ENCODE data around the gene ENOX1.

ENOX1 gene

DNA sequence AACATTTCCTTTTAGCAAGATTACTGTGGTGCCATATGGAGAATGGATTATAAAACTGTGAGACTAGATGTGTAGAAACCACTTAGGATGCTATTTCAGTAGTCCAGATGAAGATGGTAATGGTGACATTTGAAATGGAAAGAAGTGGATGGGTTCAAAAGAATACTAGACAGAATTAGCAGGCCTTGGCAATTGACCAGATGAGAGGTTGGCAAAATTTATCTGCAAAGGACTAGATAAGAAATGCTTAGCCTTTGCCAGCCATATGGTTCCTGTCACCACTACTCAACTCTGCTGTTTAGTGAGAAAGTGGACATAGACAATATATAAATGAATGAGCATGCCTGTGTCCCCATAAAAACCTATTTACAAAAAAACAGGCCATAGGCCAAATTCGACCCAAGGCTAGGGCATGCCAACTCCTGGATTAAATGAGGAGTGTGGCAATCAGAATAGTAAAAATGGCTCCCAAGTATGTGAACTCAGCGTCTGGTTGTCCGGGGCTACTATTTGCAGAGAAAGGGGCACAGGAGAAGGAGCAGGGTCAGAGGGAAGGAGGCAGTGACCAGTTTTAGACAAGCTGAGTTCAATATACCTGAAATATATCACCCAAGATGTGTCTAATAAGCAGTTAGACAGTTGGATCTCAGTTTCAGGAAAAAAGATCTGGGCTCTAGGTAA, 98.4 kb downstream of the ENOX1 start:
- DNase-seq: no peak
- Histone ChIP-seq H3K4me3 (ENCODE audit: low read depth in 1 of 2, low read length in 2 of 2) (no peak overlapping the region), H4K20me1 (ENCODE audit: insufficient read depth, low read length) (no peaks in the 10 kb centered on the region), H3K4me1 (ENCODE audit: insufficient read depth, low read length) (no peaks in the 10 kb centered on the region), H3K27me3 (ENCODE audit: insufficient read depth, low read length, poor library complexity) (peaks cover 2% of the 10 kb centered on the region), H3K36me3 (ENCODE audit: insufficient read depth, low read length) (no peaks in the 10 kb centered on the region), H3K27ac (ENCODE audit: low read length) (no peak overlapping the region), H3K9ac (ENCODE audit: low read depth, low read length) (no peak overlapping the region), H3K9me3 (ENCODE audit: insufficient read depth, low read length, severe bottlenecking) (no peaks in the 10 kb centered on the region), H3K4me2 (ENCODE audit: insufficient read depth, low read length) (no peak overlapping the region), H2AFZ (ENCODE audit: low read depth, low read length) (no peak overlapping the region), H3K79me2 (ENCODE audit: insufficient read depth, low read length) (no peaks in the 10 kb centered on the region)
- no peak for ATAC-seq (ENCODE audit: insufficient read depth, low read depth)
- TF ChIP-seq CTCF (IDR thresholded peaks at IDR 0.05; ENCODE audit: borderline replicate concordance, extremely low read depth, low read length, poor library complexity, severe bottlenecking) (no peak), EZH2 (IDR thresholded peaks at IDR 0.05; ENCODE audit: borderline replicate concordance, low read depth, low read length, severe bottlenecking) (no peak)

GRCh38 chr13:43687038-43687437, 99.7 kb downstream of the ENOX1 start:
- DNase-seq (no peak), ATAC-seq (ENCODE audit: insufficient read depth, low read depth) (no peak)
- Histone ChIP-seq H3K79me2 (ENCODE audit: insufficient read depth, low read length) (no peaks in the 10 kb centered on the region), H4K20me1 (ENCODE audit: insufficient read depth, low read length) (no peaks in the 10 kb centered on the region), H3K4me3 (ENCODE audit: low read depth in 1 of 2, low read length in 2 of 2) (no peak overlapping the region), H3K27ac (ENCODE audit: low read length) (no peak overlapping the region), H3K27me3 (ENCODE audit: insufficient read depth, low read length, poor library complexity) (no peaks in the 10 kb centered on the region), H3K9me3 (ENCODE audit: insufficient read depth, low read length, severe bottlenecking) (no peaks in the 10 kb centered on the region), H3K9ac (ENCODE audit: low read depth, low read length) (no peak overlapping the region), H3K36me3 (ENCODE audit: insufficient read depth, low read length) (no peaks in the 10 kb centered on the region), H3K4me2 (ENCODE audit: insufficient read depth, low read length) (no peak overlapping the region), H3K4me1 (ENCODE audit: insufficient read depth, low read length) (no peaks in the 10 kb centered on the region), H2AFZ (ENCODE audit: low read depth, low read length) (no peak overlapping the region)
- TF ChIP-seq EZH2 (IDR thresholded peaks at IDR 0.05; ENCODE audit: borderline replicate concordance, low read depth, low read length, severe bottlenecking): no peak
- no peak for TF ChIP-seq CTCF (IDR thresholded peaks at IDR 0.05; ENCODE audit: borderline replicate concordance, extremely low read depth, low read length, poor library complexity, severe bottlenecking)

DNA sequence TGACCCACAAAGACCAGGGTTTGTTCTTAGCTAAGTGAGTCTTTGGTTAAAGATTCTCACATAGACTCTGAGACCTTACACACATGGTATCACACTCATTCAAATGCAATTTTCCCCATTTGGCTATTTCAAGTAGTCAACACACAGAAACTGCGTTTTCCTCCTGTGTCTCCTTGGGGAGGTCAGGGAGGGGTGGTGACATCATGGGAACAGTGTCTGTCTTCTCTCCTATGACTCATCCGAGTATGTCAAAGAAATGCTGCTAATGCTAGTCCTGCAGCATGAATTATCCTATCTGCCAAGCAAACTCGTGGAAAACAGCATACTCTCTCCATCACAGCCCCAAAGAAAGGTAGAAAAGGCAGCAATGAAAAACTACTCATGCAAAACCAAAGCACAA, 100.2 kb downstream of the ENOX1 start:
- Histone ChIP-seq H3K9ac (ENCODE audit: low read depth, low read length) (no peak overlapping the region), H3K4me1 (ENCODE audit: insufficient read depth, low read length) (no peaks in the 10 kb centered on the region), H3K27me3 (ENCODE audit: insufficient read depth, low read length, poor library complexity) (no peaks in the 10 kb centered on the region), H3K36me3 (ENCODE audit: insufficient read depth, low read length) (no peaks in the 10 kb centered on the region), H3K4me3 (ENCODE audit: low read depth in 1 of 2, low read length in 2 of 2) (no peak overlapping the region), H3K27ac (ENCODE audit: low read length) (no peak overlapping the region), H4K20me1 (ENCODE audit: insufficient read depth, low read length) (no peaks in the 10 kb centered on the region), H3K9me3 (ENCODE audit: insufficient read depth, low read length, severe bottlenecking) (no peaks in the 10 kb centered on the region), H3K4me2 (ENCODE audit: insufficient read depth, low read length) (no peak overlapping the region), H3K79me2 (ENCODE audit: insufficient read depth, low read length) (no peaks in the 10 kb centered on the region), H2AFZ (ENCODE audit: low read depth, low read length) (no peak overlapping the region)
- DNase-seq: no peak
- no peak for ATAC-seq (ENCODE audit: insufficient read depth, low read depth)
- TF ChIP-seq EZH2 (IDR thresholded peaks at IDR 0.05; ENCODE audit: borderline replicate concordance, low read depth, low read length, severe bottlenecking) (no peak), CTCF (IDR thresholded peaks at IDR 0.05; ENCODE audit: borderline replicate concordance, extremely low read depth, low read length, poor library complexity, severe bottlenecking) (no peak)
